Activated CD8-positive, alpha-beta memory T cell treated with anti-CD3 and anti-CD28 coated beads, Interleukin-2, amount 50 U/mL, for 1 hour (primary cell): ENCODE data around the gene VPS13D.
"Not testable (repeated sequence)": the region's sequence is repeated elsewhere in the genome, so short reads cannot be mapped to it uniquely, and the experiment has no call there.

ENCODE experiments used
- DNase-seq: peaks from one replicate; pipeline ENCODE4 v3.0.0-alpha.2; 2020; ENCODE audit errors: extremely low read depth

VPS13D gene

DNA sequence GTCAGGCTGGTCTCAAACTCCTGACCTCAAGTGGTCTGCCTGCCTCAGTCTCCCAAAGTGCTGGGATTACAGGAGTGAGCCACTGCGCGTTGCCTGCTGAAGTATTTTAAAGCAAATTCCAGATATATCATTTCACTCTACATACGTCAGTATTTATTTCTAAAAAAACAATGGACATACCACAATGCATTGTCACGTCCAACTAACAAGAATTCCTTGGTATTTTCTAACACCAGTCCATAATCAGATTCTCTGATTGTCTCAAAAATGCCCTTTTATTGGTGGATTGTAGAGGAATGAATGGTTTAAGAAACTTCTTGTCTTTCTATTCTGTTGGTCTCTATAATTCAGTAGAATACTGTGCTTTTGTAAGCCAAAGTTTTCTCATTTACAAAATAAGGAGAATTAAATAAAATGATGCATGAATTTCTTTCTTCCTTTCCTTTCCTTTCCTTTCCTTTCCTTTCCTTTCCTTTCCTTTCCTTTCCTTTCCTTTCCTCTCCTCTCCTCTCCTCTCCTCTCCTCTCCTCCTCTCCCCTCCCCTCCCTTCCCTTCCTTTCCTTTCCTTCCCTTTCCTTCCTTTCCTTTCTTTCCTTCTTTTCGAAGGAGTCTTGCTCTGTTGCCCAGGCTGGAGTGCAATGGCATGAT, 55.8 kb downstream of the VPS13D start:
- no peak for DNase-seq

GRCh38 chr1:12287869-12288268, 58.0 kb downstream of the VPS13D start:
- DNase-seq = no peak

GRCh38 chr1:12290828-12291227, 61.0 kb downstream of the VPS13D start:
- DNase-seq = no peak

DNA sequence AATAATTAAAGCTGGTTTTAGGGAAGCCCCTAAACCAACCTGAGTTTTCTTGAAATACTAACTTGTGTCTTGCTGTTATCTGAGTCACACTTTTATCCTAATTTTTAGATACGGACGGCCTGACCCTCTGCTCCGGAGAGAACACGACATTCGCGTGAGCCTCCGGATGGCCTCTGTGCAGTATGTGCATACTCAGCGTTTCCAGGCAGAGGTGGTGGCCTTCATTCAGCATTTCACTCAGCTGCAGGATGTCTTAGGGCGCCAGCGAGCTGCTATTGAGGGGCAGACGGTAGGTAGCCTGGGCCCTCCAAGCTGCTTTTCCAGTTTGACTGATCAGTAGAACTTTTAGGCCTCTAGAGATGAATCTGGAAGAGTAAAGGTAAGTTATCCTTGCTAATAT, 63.6 kb downstream of the VPS13D start:
- DNase-seq = no peak

- no peak for DNase-seq
Measured at GRCh38 chr1:12294076-12294475, 64.2 kb downstream of the VPS13D start.

- no peak for DNase-seq
Measured at GRCh38 chr1:12296016-12296415, 66.2 kb downstream of the VPS13D start.

GRCh38 chr1:12296623-12297022, 66.8 kb downstream of the VPS13D start:
- DNase-seq = no peak

DNA sequence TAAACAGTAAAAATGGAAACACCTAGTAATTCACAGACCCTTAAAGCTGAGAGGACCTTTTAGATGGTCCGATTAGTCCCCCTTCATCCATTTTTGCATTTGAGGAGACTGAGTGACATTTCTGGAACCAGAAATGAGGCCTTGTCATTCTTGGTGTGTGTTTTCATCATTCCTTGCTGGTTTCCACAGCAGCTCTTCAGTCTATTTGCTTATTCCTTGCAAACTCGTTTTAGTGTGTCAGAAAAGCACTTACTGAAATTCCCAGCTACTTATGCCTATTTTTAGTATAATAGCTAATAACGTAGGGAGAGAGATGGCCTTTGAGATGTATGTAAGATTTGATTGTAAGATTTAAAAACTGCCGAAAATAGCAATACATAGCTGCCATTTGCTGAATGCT, 70.9 kb downstream of the VPS13D start:
- no peak for DNase-seq

DNA sequence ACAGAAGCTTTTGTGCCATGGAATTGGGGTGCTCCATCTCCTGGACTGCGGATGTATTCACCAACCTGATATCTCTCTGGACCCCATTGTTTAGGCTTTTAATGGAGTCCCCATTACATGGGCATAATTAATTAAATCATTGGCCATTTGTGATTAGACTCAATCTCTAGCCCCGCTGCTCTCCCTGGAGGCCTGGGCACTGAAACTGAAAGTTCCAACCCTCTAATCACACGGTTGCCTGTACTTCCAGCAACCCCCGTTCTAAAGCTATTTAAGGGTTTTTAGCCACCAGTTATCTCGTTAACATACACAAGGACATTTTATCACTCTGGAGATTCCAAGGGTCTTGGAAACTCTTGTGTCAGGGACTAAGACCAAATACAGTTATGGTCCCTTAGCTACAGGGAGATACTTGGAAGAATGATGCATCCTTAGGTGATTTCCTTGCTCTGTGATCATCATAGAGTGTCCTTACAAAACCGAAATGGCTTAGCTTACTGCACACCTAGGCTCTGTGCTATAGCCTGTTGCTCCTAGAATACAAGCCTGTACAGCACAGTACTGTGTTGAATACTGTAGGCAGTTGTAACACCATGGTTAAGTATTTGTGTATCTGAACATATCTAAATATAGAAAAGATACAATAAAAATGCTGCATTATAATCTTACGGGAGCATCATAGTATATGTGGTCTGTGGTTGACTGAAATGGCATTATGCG, 71.8 kb downstream of the VPS13D start:
- no peak for DNase-seq

DNA sequence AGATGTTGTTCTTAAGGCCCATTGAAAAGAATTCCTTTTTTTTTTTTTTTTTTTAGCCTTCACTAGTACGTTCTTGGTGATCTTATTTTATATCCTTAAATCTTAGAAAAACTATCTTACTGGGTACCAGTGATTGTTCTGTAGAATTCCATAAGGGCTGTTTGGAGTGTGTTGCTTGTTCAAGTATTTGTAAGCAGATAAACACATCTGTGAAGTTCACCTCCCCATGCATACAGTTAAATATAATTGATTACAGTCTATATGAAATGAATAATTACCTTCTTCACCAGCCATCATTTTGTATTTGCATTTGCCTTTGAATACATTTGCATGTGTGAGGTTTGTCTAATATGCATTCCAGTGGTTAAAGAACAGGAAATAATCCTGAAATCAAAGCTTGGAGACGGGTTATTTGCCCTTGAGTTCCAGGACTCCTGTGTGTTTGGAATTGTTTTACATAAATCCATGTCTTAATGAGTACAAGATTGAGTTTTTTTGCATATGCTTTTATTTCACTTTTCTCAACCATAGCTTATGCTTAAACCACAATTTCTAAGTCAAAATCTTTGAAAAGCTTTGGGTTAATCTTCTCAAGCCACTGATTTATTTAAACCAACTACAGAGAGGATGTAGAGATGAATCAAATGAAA, 73.1 kb downstream of the VPS13D start:
- no peak for DNase-seq

- DNase-seq = no peak
Measured at GRCh38 chr1:12305377-12305776, 75.5 kb downstream of the VPS13D start.

GRCh38 chr1:12309783-12310742, 80.2 kb downstream of the VPS13D start:
- no peak for DNase-seq

DNA sequence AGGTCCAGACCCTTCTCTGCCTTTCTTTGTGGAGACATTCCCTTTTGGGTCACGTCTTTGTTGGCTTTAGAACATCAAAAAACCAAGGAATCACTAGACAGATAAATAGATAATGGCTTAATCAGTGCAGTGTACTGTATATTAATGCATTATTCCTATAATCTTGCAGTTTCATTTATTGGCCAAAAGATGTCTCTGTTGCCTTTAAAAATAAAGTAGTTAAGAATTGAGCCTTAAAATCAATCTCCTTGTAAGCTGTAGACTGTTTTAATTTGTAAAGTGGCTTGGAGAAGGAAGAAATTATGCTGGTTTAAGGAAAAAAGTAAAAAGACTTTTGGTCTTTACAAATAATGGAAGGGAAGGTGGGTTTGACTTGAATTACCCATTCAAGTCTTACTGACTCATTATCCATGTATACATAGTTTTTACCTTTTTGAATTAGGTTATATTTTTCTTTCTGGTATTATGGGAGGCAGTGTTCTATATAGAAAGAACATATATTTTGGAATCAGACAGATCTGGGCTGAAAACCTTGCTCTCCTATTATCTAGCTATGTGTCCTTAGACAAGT, 84.6 kb downstream of the VPS13D start:
- DNase-seq = no peak

- DNase-seq = no peak
Measured at GRCh38 chr1:12315146-12315545, 85.3 kb downstream of the VPS13D start.

DNA sequence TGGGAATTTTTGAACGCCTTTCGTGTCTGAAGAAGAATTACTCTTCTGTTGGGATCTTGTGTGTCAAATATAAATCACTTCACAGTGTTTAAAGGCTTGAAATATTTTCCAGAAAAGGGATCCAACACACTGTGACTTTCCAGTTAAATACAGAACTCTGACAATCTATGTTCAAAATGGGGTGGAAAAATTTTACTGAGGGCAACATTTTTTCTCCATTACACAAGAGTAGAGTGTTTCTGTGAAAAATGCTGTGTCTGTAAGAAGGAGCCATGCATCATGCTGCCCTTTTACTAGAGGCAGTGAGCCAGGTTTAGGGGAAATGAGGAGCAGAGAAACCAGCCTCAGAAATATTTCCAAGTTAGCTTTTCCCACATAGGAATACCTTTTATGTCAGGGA, 86.5 kb downstream of the VPS13D start:
- no peak for DNase-seq

DNA sequence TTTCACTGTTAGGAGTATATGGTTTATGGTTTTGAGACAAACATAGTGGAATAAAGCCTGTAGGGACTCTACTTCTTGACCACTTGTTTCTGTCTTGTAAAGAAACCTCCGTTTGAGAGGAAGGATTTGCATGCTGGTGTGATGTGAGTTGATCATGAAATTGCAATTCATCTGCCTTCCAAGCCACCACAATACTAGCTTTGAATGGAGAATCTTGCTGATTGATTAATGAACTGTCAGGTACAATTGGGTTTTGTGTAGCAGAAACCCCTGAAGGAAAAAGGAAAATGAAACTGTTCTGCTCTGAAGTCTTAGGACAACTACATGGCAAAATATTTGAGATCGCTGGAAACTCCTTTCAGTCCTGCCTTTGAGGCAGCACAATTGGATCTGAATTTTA, 90.7 kb downstream of the VPS13D start:
- DNase-seq = no peak

GRCh38 chr1:12324423-12324822, 94.6 kb downstream of the VPS13D start:
- DNase-seq = no peak

- not testable (repeated sequence) for DNase-seq
Measured at GRCh38 chr1:12324973-12325372, 95.1 kb downstream of the VPS13D start.

GRCh38 chr1:12326986-12327385, 97.2 kb downstream of the VPS13D start:
- no peak for DNase-seq

- DNase-seq = no peak
Measured at GRCh38 chr1:12327566-12327965, 97.7 kb downstream of the VPS13D start.

- DNase-seq = no peak
Measured at GRCh38 chr1:12333036-12333785, 103.4 kb downstream of the VPS13D start.
